A549 treated with DMSO at 1 μM for 4 hours (cell line): ENCODE measurements around the gene MYO3B. TPM values are rescaled to one million over a fixed set of nuclear protein-coding genes. Genes with fewer than 3 reads are reported as not detected.

ENCODE experiments used
- total RNA-seq: library from RNA; stranded (reverse); fragments of 200-300 nt; extraction: Qiagen RNA extraction; gene quantifications from 5 replicates; pipeline ENCODE4 v1.2.3, GENCODE V29; 2022; ENCODE audit warnings: low read depth

MYO3B gene
- total RNA-seq = not detected in 5 replicates

GRCh38 chr2:170177950-170178781, at the start of gene MYO3B:
MYO3B (plus strand) TSS chr2:170178147; CDS start chr2:170178288, 141 bp downstream.

